K562 (cell line): ENCODE results near the gene LHPP. TPM values are rescaled to one million over a fixed set of nuclear protein-coding genes. Genes with fewer than 3 reads are reported as not detected.
A peak's percentile ranks its signal among the peaks of the same experiment; 100 is the strongest.

Experiments used
- CBFA2T3 ChIP-seq: fragments of 450-650 bp; IDR thresholded peaks from 2 replicates; pipeline ENCODE4 v1.6.1; 2017
- CEBPG ChIP-seq, 3 experiments: fragments of 200-800 bp in 1 of 3; sonication (Bioruptor generic) in 1 of 3; sonication (generic) in 1 of 3; formaldehyde crosslinking in 1 of 3; IDR thresholded peaks in 2 of 3; conservative IDR thresholded peaks in 1 of 3; 2 replicates each; pipeline versions ENCODE4 v1.6.1 to v1.8.0; 2016 to 2022; ENCODE audit warnings: missing compliant biosample characterization in 2 of 3, missing genetic modification characterization in 2 of 3, mild to moderate bottlenecking in 1 of 3, missing genetic modification reagents in 1 of 3
- DNMT1 ChIP-seq: fragments of 450-650 bp; IDR thresholded peaks from 2 replicates; pipeline ENCODE4 v1.6.1; 2016; ENCODE audit warnings: antibody characterized with exemption, mild to moderate bottlenecking
- GABPA ChIP-seq: fragments of 200-800 bp; sonication (Bioruptor generic); conservative IDR thresholded peaks from 2 replicates; pipeline ENCODE4 v1.6.1; 2016; ENCODE audit warnings: low read depth, missing genetic modification characterization, missing compliant biosample characterization
- IRF2 ChIP-seq: sonication (generic); formaldehyde crosslinking; IDR thresholded peaks from 2 replicates; pipeline ENCODE4 v1.8.1; 2022; ENCODE audit warnings: mild to moderate bottlenecking, missing genetic modification reagents
- JUND ChIP-seq, 2 experiments: IDR thresholded peaks; 2 replicates in 1 of 2; 3 replicates in 1 of 2; pipeline ENCODE4 v1.6.1; 2011; ENCODE audit warnings: borderline replicate concordance in 2 of 2, low read depth in 2 of 2, low read length in 2 of 2, improper control_type of control experiment in 1 of 2, missing biosample characterization in 1 of 2, missing genetic modification characterization in 1 of 2, missing genetic modification reagents in 1 of 2
- NFIC ChIP-seq: fragments of 450-650 bp; IDR thresholded peaks from 2 replicates; pipeline ENCODE4 v1.6.1; 2017; ENCODE audit warnings: mild to moderate bottlenecking, inconsistent platforms
- NONO ChIP-seq, 2 experiments: fragments of 200-400 bp in 1 of 2; fragments of 450-650 bp in 1 of 2; formaldehyde crosslinking in 1 of 2; IDR thresholded peaks; 2 replicates each; pipeline ENCODE4 v1.6.1; 2017; ENCODE audit warnings: low read depth in 2 of 2, mild to moderate bottlenecking in 2 of 2, moderate library complexity in 2 of 2, low read length in 1 of 2
- NR1H2 ChIP-seq: sonication (generic); formaldehyde crosslinking; IDR thresholded peaks from 2 replicates; pipeline ENCODE4 v1.4.0; 2020; ENCODE audit warnings: mild to moderate bottlenecking, missing genetic modification reagents
- RAD21 ChIP-seq, 2 experiments: fragments of 250-450 bp in 1 of 2; fragments of 450-650 bp in 1 of 2; sonication (Bioruptor Pico) in 1 of 2; formaldehyde crosslinking in 1 of 2; IDR thresholded peaks in 1 of 2; conservative IDR thresholded peaks in 1 of 2; 2 replicates each; pipeline versions ENCODE4 v1.4.0 to v1.8.0; 2020 to 2022; ENCODE audit warnings: mild to moderate bottlenecking in 2 of 2, moderate library complexity in 1 of 2
- RHOXF2B ChIP-seq: fragments of 250-450 bp; sonication (Bioruptor Pico); conservative IDR thresholded peaks from 2 replicates; pipeline ENCODE4 v1.5.1; 2021
- TCF3 ChIP-seq: sonication (generic); formaldehyde crosslinking; IDR thresholded peaks from 2 replicates; pipeline ENCODE4 v1.4.0; 2020; ENCODE audit warnings: mild to moderate bottlenecking, missing genetic modification reagents
- ZFP30 ChIP-seq: fragments of 250-450 bp; sonication (Bioruptor Pico); IDR thresholded peaks from 2 replicates; pipeline ENCODE4 v1.8.0; 2022; ENCODE audit warnings: moderate library complexity, mild to moderate bottlenecking, inconsistent platforms, borderline replicate concordance
- ZFP36 ChIP-seq: fragments of 150-350 bp; IDR thresholded peaks from 2 replicates; pipeline ENCODE4 v1.6.1; 2018; ENCODE audit warnings: low read length, low read depth; ENCODE audit not compliant: partially characterized antibody
- ZNF668 ChIP-seq: fragments of 250-450 bp; sonication (Bioruptor Pico); IDR thresholded peaks from 2 replicates; pipeline ENCODE4 v1.8.0; 2022; ENCODE audit warnings: mild to moderate bottlenecking, inconsistent platforms
- polyA plus RNA-seq, 8 experiments: library from polyadenylated mRNA; depleted of rRNA in 4 of 8; stranded (reverse) in 5 of 8; unstranded in 3 of 8; fragments of >200 nt; fragmentation: Nextera tagmentation in 2 of 8; fragmentation: Illumina TruSeq in 1 of 8; extraction: Ambion mirVana in 2 of 8; extraction: Trizol in 1 of 8; gene quantifications; 2 replicates each; pipeline versions ENCODE4 v1.2.1 to v1.2.3, GENCODE V29; 2011 to 2014; ENCODE audit warnings: inconsistent platforms in 1 of 8, missing spikeins in 1 of 8
- total RNA-seq, 7 experiments: library from RNA; depleted of rRNA in 6 of 7; stranded (reverse); fragments of >200 nt in 6 of 7; fragmentation: Illumina TruSeq in 2 of 7; extraction: Trizol in 2 of 7; gene quantifications; 2 replicates each; pipeline versions ENCODE4 v1.2.1 to v1.2.3, GENCODE V29; 2011 to 2021; ENCODE audit warnings: low replicate concordance in 1 of 7
- TF ChIP-seq, protein P1 (sequence below): fragments of 250-450 bp; sonication (Bioruptor Pico); IDR thresholded peaks from 2 replicates; pipeline ENCODE4 v1.8.0; 2021; ENCODE audit warnings: moderate library complexity, mild to moderate bottlenecking, inconsistent platforms
- TF ChIP-seq, protein P2 (sequence below): fragments of 450-650 bp; formaldehyde crosslinking; IDR thresholded peaks from 2 replicates; pipeline ENCODE4 v1.4.0; 2022; ENCODE audit warnings: mild to moderate bottlenecking, moderate library complexity

Gene LHPP
- total and polyA plus RNA-seq, 9 of the 15 experiments (the other 6 are each of a cell fraction or from before 2014, with no cell fraction given) = 0.34 to 7.4 (median 3.0) TPM

DNA sequence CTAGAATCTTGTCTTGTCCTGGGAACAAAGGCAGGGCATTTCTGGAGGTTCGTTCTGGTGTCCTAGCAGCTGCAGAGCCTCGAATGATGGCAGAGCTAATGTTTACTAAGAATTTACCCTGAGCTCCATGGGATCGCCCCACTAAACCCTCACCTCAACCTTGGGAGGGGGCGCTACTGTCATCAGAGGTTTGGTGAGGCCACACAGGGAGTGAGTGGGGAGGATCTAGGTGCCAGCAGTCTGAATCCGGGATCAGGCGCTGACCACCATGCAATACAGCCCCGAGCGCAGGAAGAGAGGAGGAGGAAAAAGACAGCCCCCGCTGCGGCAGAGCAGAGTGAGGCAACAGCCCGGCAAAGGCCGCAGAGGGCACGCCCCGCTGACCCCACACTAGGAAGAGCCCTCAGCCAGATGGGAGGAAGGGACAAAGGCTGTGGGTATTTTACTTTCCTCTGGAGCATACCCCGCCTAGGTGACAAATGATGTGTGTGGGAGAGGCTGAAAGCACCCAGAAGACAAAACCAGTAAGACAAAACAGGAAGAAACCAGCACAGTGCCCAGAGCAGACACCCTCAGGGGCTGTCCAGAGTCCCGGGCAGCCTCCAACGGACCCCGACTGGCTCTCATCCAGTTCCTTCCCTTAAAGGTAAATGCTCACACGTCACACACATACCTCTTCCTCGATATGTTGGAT, 179.1 kb downstream of the LHPP start (continued):
- TF ChIP-seq, protein P1, sequence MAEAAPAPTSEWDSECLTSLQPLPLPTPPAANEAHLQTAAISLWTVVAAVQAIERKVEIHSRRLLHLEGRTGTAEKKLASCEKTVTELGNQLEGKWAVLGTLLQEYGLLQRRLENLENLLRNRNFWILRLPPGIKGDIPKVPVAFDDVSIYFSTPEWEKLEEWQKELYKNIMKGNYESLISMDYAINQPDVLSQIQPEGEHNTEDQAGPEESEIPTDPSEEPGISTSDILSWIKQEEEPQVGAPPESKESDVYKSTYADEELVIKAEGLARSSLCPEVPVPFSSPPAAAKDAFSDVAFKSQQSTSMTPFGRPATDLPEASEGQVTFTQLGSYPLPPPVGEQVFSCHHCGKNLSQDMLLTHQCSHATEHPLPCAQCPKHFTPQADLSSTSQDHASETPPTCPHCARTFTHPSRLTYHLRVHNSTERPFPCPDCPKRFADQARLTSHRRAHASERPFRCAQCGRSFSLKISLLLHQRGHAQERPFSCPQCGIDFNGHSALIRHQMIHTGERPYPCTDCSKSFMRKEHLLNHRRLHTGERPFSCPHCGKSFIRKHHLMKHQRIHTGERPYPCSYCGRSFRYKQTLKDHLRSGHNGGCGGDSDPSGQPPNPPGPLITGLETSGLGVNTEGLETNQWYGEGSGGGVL = no peak
- peak; percentile 50 for TF ChIP-seq TCF3 (CRISPR knock-in tag)
- TF ChIP-seq, protein P2, sequence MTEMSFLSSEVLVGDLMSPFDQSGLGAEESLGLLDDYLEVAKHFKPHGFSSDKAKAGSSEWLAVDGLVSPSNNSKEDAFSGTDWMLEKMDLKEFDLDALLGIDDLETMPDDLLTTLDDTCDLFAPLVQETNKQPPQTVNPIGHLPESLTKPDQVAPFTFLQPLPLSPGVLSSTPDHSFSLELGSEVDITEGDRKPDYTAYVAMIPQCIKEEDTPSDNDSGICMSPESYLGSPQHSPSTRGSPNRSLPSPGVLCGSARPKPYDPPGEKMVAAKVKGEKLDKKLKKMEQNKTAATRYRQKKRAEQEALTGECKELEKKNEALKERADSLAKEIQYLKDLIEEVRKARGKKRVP (CRISPR knock-in tag) = peak; percentile 68
- TF ChIP-seq ZNF668 (CRISPR knock-in tag) = no peak
- no peak for TF ChIP-seq NONO (IDR thresholded peaks at IDR 0.05; ENCODE audit: low read depth in 2 of 2, low read length in 1 of 2)
- no peak for TF ChIP-seq DNMT1
- TF ChIP-seq ZFP36 = peak; percentile 4
- no peak for TF ChIP-seq ZFP30
- peak; percentile 55 for TF ChIP-seq GABPA (tag)
- peak; percentile 92 for TF ChIP-seq CEBPG (CRISPR knock-in tag; IDR thresholded peaks at IDR 0.05)
- peak; percentile 45 to 77; a peak in 3 of 4 replicates for TF ChIP-seq CEBPG (tag; conservative IDR thresholded peaks at IDR 0.05 in 1 of 2, IDR thresholded peaks at IDR 0.05 in 1 of 2)
- no peak for TF ChIP-seq IRF2 (CRISPR knock-in tag)
- peak in 1 of 2 experiments; percentile 20; a peak in 1 of 4 replicates for TF ChIP-seq RAD21 (CRISPR knock-in tag; conservative IDR thresholded peaks at IDR 0.05 in 1 of 2, IDR thresholded peaks at IDR 0.05 in 1 of 2)
- TF ChIP-seq NR1H2 (CRISPR knock-in tag) = no peak
- no peak for TF ChIP-seq RHOXF2B (CRISPR knock-in tag)
- peak; percentile 35; the same call in 1 of the 2 replicates for TF ChIP-seq CBFA2T3
- TF ChIP-seq JUND (IDR thresholded peaks at IDR 0.05; ENCODE audit: borderline replicate concordance, low read depth, low read length) = peak; percentile 30
- TF ChIP-seq JUND (tag; IDR thresholded peaks at IDR 0.05; ENCODE audit: borderline replicate concordance, low read depth, low read length) = no peak; the same call in 2 of the 3 replicates
- TF ChIP-seq NFIC = no peak
